NCI-H1436 (cell line): ENCODE data around the gene TNKS2.

ENCODE experiments used
- DNase-seq: peaks from one replicate; lab custom pipeline; 2025; lab: John Stamatoyannopoulos, UW

Gene TNKS2

DNA sequence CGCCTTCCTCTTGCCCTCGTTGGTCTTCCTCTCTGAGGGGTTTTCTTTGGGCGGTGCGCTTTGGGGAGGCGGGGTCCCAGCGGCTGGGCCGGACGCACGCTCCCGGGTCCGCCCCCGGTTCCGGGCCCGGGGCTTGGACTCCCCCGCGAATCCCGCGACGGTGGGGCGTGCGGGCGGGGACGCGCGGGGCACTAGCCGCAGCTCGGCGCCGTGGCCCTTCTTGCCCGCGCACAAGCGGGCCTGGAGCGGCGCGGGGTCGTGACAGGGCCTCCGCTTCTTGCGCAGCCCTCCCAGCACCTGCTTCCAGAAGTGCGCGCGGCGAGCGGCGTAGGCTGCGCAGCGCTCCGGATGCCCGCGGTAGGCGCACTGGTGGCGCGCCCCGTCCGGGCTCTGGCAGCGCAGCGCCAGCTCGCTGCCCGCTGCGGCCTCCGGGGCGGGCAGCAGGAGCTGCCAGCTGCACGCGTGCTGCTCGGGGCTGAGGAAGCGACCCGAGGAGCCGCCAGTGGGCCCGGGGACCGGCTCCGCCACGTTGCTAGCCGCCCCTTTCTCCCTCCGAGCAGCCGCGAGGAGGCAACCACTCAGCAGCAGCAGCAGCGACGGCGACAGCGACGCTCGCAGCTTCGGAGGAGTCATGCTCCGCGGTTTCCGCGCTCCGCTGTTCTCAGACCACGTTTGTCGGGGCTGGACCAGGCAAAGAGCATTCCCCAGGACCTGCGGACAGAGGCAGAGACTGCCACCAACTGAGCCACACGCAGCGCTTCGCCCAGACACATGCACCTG lies 110.3 kb downstream of the TNKS2 start:
- DNase-seq: peak; percentile 59

DNA sequence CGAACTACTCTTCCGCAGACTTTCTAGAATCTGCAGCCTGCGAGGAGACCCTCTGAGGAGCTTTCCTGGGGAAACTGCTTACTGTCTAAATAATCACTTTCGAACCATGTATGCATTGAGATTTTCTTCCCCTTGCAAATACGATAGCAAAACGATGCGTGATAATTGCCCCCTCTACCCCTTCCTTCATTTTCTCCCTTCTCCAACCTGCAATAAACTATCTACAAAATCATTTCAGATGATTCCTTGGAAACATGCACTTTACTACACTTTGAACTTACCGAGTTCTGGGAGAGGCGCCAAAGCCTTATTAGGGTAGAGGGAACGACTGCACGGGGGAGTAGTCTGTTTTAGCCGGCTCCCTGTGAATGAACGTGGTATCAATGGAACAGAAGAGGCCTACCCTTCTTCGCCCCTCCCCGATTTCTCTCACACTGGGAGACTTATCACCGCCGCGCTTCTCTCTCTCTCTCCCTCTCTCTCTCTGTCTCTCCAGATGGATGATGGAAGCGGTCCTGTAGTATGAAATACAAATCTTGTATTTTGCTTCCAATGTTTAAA lies 111.0 kb downstream of the TNKS2 start, which contains the start of gene FGFBP3:
FGFBP3 (minus strand) TSS at position 370 of the 561 bp plus-strand sequence. CDS start 517 bp downstream, outside the sequence.
- peak; percentile 34 for DNase-seq

DNA sequence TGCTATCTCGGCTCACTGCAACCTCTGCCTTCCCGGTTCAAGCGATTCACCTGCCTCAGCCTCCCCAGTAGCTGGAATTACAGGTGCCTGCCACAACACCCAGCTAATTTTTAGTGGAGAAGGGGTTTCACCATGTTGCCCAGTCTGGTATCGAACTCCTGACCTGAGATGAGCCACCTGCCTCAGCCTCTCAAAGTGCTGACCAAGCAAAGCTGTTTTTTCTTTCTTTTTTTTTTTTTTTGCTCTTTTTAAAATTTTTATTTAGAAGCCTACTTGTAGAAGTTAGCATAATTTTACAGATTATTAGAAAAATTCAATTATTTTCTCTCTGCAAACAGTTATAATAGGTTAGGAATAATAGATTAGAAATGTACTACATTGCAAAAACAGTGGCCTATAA lies 112.2 kb downstream of the TNKS2 start:
- no peak for DNase-seq
